ENCODE results near the gene CUL4A. TPM values are rescaled to one million over a fixed set of nuclear protein-coding genes. Genes with fewer than 3 reads are reported as not detected.

CUL4A gene
- polyA plus RNA-seq, 1 experiment, result 75.4 TPM

DNA sequence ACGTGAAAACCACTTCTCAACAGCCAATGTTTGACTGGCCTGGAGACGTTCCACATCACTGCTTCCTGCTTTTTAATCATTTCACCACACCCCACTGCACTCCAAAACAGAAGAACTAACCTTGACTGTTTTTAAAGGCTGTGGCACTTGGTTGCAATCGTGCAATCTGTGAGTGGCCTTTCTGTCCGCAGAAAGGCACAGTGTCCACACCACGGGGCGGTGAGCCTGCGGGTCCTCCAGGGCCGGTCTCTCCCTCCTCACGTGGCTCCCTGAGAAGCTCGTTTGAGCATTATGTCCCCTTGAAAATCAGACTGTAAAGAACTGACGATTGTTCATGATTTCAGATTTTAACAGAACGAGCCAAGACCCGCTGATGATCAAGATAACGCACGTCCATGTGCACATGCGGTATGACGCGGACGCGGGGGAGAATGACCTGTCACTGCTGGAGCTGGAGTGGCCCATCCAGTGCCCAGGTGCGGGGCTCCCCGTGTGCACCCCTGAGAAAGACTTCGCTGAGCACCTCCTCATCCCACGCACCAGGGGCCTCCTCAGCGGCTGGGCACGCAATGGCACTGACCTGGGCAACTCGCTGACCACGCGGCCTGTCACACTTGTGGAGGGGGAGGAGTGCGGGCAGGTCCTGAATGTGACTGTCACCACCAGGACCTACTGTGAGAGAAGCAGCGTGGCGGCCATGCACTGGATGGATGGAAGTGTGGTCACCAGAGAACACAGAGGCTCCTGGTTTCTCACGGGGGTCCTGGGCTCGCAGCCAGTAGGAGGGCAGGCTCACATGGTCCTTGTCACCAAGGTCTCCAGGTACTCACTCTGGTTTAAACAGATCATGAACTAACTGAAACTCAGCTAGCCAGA is 37.9 kb upstream of the CUL4A start:
- POLR2A ChIA-PET, result no interaction called here
- no peak overlapping the region for H3K27ac ChIP-seq (ENCODE audit: low read depth, low read length)
- H3K27me3 ChIP-seq (ENCODE audit: control insufficient read depth, insufficient read depth, low read length), result no peaks in the 10 kb centered on the region
- DNase-seq (ENCODE audit: low read depth, low spot score), result no peak
- peaks cover 2% of the 10 kb centered on the region; the same call in 1 of the 2 replicates for H3K9me3 ChIP-seq (ENCODE audit: control insufficient read depth, insufficient read depth, low read length)
- TF ChIP-seq CTCF (IDR thresholded peaks at IDR 0.05; ENCODE audit: low read depth, low read length), result no peak
- H3K4me3 ChIP-seq (ENCODE audit: low read depth, low read length), result no peak overlapping the region
- CTCF ChIA-PET, result no interaction called here

DNA sequence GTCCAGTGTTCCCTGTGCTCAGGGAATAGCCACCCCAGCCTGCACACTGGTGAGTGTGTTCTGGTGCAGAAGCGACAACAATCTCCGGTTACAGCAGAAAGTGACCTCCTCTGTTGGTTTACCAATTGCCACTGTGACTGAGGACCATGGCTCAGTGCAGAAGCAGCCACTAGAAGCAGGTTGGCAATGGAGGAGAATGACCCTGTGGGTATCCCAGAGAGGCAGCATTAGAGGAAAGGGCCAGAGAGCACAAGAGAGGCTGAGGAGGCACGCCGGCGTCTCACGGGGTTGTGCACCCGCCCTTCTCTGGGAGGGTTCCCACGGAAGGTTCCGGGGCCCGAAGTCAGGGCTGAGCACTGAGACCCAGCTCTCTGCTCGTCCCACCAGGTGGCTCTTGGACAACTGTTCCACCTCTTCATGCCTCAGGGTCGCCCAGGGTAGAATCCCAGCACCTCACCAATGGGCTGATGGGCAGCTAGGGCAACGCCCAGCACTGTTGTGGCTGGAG is 36.9 kb upstream of the CUL4A start:
- H3K4me3 ChIP-seq (ENCODE audit: low read depth, low read length), result no peak overlapping the region
- ChIA-PET POLR2A (no interaction called here), CTCF (no interaction called here)
- peaks cover 2% of the 10 kb centered on the region; the same call in 1 of the 2 replicates for H3K9me3 ChIP-seq (ENCODE audit: control insufficient read depth, insufficient read depth, low read length)
- no peak overlapping the region for H3K27ac ChIP-seq (ENCODE audit: low read depth, low read length)
- no peak for TF ChIP-seq CTCF (IDR thresholded peaks at IDR 0.05; ENCODE audit: low read depth, low read length)
- no peaks in the 10 kb centered on the region for H3K27me3 ChIP-seq (ENCODE audit: control insufficient read depth, insufficient read depth, low read length)
- DNase-seq (ENCODE audit: low read depth, low spot score), result no peak

DNA sequence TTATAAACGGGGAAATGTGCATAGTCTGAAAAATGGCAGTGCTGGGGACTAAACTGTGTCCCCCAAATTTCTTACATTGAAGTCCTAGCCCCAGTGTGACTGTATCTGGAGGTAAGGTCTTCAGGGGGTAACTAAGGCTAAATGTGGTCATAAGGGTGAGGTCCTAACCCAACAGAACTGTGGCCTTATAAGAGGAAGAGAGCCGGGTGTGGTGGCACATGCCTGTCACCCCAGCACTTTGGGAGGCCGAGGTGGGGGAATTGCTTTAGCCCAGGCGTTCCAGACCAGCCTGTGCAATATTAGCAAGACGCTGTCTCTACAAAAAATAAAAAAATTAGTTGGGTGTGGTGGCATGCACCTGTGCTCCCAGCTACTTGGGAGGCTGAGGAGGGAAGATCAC is 33.1 kb upstream of the CUL4A start:
- no peak for TF ChIP-seq CTCF (IDR thresholded peaks at IDR 0.05; ENCODE audit: low read depth, low read length)
- no peak for DNase-seq (ENCODE audit: low read depth, low spot score)
- Histone ChIP-seq H3K27ac (ENCODE audit: low read depth, low read length) (no peak overlapping the region), H3K27me3 (ENCODE audit: control insufficient read depth, insufficient read depth, low read length) (no peaks in the 10 kb centered on the region), H3K4me3 (ENCODE audit: low read depth, low read length) (no peak overlapping the region), H3K9me3 (ENCODE audit: control insufficient read depth, insufficient read depth, low read length) (no peaks in the 10 kb centered on the region; the same call in 1 of the 2 replicates)
- ChIA-PET CTCF (no interaction called here), POLR2A (no interaction called here)

DNA sequence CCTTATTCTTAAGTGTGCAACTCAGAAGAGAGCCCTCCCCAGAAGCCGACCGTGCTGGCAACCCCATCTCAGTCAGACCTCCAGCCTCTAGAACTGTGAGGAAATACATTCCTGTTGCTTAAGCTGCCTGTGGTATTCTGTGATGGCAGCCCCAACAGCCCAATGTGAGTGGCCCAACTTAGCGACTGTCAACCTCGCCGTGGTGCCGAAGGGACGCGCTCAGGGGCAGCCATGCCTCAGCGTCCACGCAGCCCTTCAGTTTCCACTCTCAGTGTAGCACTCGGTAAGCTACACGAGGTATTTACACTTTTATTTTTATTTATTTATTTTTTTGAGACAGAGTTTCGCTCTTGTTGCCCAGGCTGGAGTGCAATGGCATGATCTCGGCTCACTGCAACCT is 32.6 kb upstream of the CUL4A start:
- H3K27ac ChIP-seq (ENCODE audit: low read depth, low read length), result peak overlapping the region; percentile 21
- no peak overlapping the region for H3K4me3 ChIP-seq (ENCODE audit: low read depth, low read length)
- no peak for TF ChIP-seq CTCF (IDR thresholded peaks at IDR 0.05; ENCODE audit: low read depth, low read length)
- no peaks in the 10 kb centered on the region for H3K27me3 ChIP-seq (ENCODE audit: control insufficient read depth, insufficient read depth, low read length)
- ChIA-PET CTCF (no interaction called here), POLR2A (interaction anchor here (3.2 kb wide), 1 partner anchor 32 kb away, joined by 18 read pairs; the partner anchor contains the start of genes CUL4A and PCID2)
- no peaks in the 10 kb centered on the region; the same call in 1 of the 2 replicates for H3K9me3 ChIP-seq (ENCODE audit: control insufficient read depth, insufficient read depth, low read length)
- DNase-seq (ENCODE audit: low read depth, low spot score), result no peak

All from AG04450 (cell line).